ENCODE data around the gene WDR7.

Gene WDR7

GRCh38 chr18:57035590-57035989 lies 384.4 kb downstream of the WDR7 start:
- DNase-seq (ENCODE audit: low read depth, low spot score), result no peak

GRCh38 chr18:57038395-57038794 lies 387.2 kb downstream of the WDR7 start:
- no peak for DNase-seq (ENCODE audit: low read depth, low spot score)

GRCh38 chr18:57040175-57040574 lies 389.0 kb downstream of the WDR7 start:
- DNase-seq (ENCODE audit: low read depth, low spot score), result no peak

- DNase-seq (ENCODE audit: low read depth, low spot score), result no peak
Measured at GRCh38 chr18:57043241-57043640, 392.1 kb downstream of the WDR7 start.

GRCh38 chr18:57048351-57048750 lies 397.2 kb downstream of the WDR7 start:
- DNase-seq (ENCODE audit: low read depth, low spot score), result no peak

GRCh38 chr18:57048859-57049258 lies 397.7 kb downstream of the WDR7 start:
- DNase-seq (ENCODE audit: low read depth, low spot score), result no peak

- DNase-seq (ENCODE audit: low read depth, low spot score), result no peak
Measured at GRCh38 chr18:57050310-57050949, 399.3 kb downstream of the WDR7 start.

GRCh38 chr18:57051021-57051656 lies 400.0 kb downstream of the WDR7 start:
- DNase-seq (ENCODE audit: low read depth, low spot score), result no peak

- no peak for DNase-seq (ENCODE audit: low read depth, low spot score)
Measured at GRCh38 chr18:57051657-57052044, 400.5 kb downstream of the WDR7 start.

- DNase-seq (ENCODE audit: low read depth, low spot score), result no peak
Measured at GRCh38 chr18:57052173-57052572, 401.0 kb downstream of the WDR7 start.

- DNase-seq (ENCODE audit: low read depth, low spot score), result no peak
Measured at GRCh38 chr18:57052759-57053158, 401.6 kb downstream of the WDR7 start.

- DNase-seq (ENCODE audit: low read depth, low spot score), result no peak
Measured at GRCh38 chr18:57054891-57055290, 403.7 kb downstream of the WDR7 start.

- DNase-seq (ENCODE audit: low read depth, low spot score), result no peak
Measured at GRCh38 chr18:57057890-57058289, 406.7 kb downstream of the WDR7 start.

- DNase-seq (ENCODE audit: low read depth, low spot score), result no peak
Measured at GRCh38 chr18:57058734-57059133, 407.6 kb downstream of the WDR7 start.

- DNase-seq (ENCODE audit: low read depth, low spot score), result no peak
Measured at GRCh38 chr18:57059366-57059765, 408.2 kb downstream of the WDR7 start.

- no peak for DNase-seq (ENCODE audit: low read depth, low spot score)
Measured at GRCh38 chr18:57060814-57061213, 409.7 kb downstream of the WDR7 start.

- no peak for DNase-seq (ENCODE audit: low read depth, low spot score)
Measured at GRCh38 chr18:57062178-57062577, 411.0 kb downstream of the WDR7 start.

- no peak for DNase-seq (ENCODE audit: low read depth, low spot score)
Measured at GRCh38 chr18:57062844-57063243, 411.7 kb downstream of the WDR7 start.

- no peak for DNase-seq (ENCODE audit: low read depth, low spot score)
Measured at GRCh38 chr18:57063601-57064103, 412.5 kb downstream of the WDR7 start.

- no peak for DNase-seq (ENCODE audit: low read depth, low spot score)
Measured at GRCh38 chr18:57073501-57074187, 422.5 kb downstream of the WDR7 start.

- DNase-seq (ENCODE audit: low read depth, low spot score), result no peak
Measured at GRCh38 chr18:57075716-57076400, 424.7 kb downstream of the WDR7 start.
